IMR-90 (cell line): ENCODE results near the gene SPON1.

ENCODE experiments used
- CHD1 ChIP-seq: IDR thresholded peaks from 2 replicates; pipeline ENCODE4 v1.6.1; 2012; ENCODE audit warnings: low read depth, low read length, improper control_type of control experiment
- CTCF ChIP-seq: conservative IDR thresholded peaks from 2 replicates; pipeline ENCODE4 v1.5.1; 2012; ENCODE audit warnings: mild to moderate bottlenecking, low read depth, low read length, improper control_type of control experiment
- FOS ChIP-seq: fragments of 150-350 bp; IDR thresholded peaks from 2 replicates; pipeline ENCODE4 v1.6.1; 2016; ENCODE audit warnings: low read depth, low read length
- MAFK ChIP-seq: IDR thresholded peaks from 2 replicates; pipeline ENCODE4 v1.6.1; 2012; ENCODE audit warnings: low read depth, low read length, improper control_type of control experiment
- MXI1 ChIP-seq: IDR thresholded peaks from 2 replicates; pipeline ENCODE4 v1.6.1; 2012; ENCODE audit warnings: low read depth, mild to moderate bottlenecking, low read length, moderate library complexity, borderline replicate concordance
- POLR2A ChIP-seq: IDR thresholded peaks from 2 replicates; pipeline ENCODE4 v1.6.1; 2012; ENCODE audit warnings: mild to moderate bottlenecking, low read depth, low read length
- RAD21 ChIP-seq: IDR thresholded peaks from 2 replicates; pipeline ENCODE4 v1.6.1; 2012; ENCODE audit warnings: low read length, improper control_type of control experiment
- RCOR1 ChIP-seq: IDR thresholded peaks from 2 replicates; pipeline ENCODE4 v1.6.1; 2012; ENCODE audit warnings: mild to moderate bottlenecking, low read length, improper control_type of control experiment; ENCODE audit not compliant: insufficient replicate concordance
- RFX5 ChIP-seq: IDR thresholded peaks from 2 replicates; pipeline ENCODE4 v1.8.0; 2012; ENCODE audit warnings: low read depth, mild to moderate bottlenecking, low read length, moderate library complexity
- TF ChIP-seq, protein P1 (sequence below): fragments of 150-350 bp; IDR thresholded peaks from 2 replicates; pipeline ENCODE4 v1.6.1; 2017; ENCODE audit warnings: mild to moderate bottlenecking, antibody characterized with exemption, low read length, low read depth

- TF ChIP-seq RCOR1: no peak
- no peak for TF ChIP-seq POLR2A
- TF ChIP-seq CTCF: no peak
- TF ChIP-seq, protein P1, sequence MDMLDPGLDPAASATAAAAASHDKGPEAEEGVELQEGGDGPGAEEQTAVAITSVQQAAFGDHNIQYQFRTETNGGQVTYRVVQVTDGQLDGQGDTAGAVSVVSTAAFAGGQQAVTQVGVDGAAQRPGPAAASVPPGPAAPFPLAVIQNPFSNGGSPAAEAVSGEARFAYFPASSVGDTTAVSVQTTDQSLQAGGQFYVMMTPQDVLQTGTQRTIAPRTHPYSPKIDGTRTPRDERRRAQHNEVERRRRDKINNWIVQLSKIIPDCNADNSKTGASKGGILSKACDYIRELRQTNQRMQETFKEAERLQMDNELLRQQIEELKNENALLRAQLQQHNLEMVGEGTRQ: 0 out of 2 replicates have a peak, but pooled peaks have one; percentile 42
- TF ChIP-seq MXI1: no peak
- TF ChIP-seq FOS: no peak
- TF ChIP-seq RFX5: no peak
- TF ChIP-seq CHD1: no peak
- TF ChIP-seq RAD21: no peak
- TF ChIP-seq MAFK: no peak
Observed at GRCh38 chr11:14073849-14074476, 111.4 kb downstream of the SPON1 start.
